Measurements from ENCODE around the gene ICE2. TPM values are rescaled to one million over a fixed set of nuclear protein-coding genes. Genes with fewer than 3 reads are reported as not detected.

ICE2 gene
- polyA plus RNA-seq, 1 donor: 41.1 TPM

GRCh38 chr15:60507596-60508424, 28.9 kb upstream of the ICE2 start:
- H3K27me3 ChIP-seq (ENCODE audit: control insufficient read depth, insufficient read depth, low read length): no peaks in the 10 kb centered on the region
- WGBS (ENCODE audit: insufficient coverage, low lambda C conversion rate): 54% methylated on average over 8 of the region's 11 CpGs
- no peak overlapping the region for H3K27ac ChIP-seq (ENCODE audit: low read length)
- no peaks in the 10 kb centered on the region for H3K4me1 ChIP-seq (ENCODE audit: control insufficient read depth, insufficient read depth, low read length)
- H3K9me3 ChIP-seq (ENCODE audit: control insufficient read depth, low read depth, low read length): no peaks in the 10 kb centered on the region
- peaks cover 11% of the 10 kb centered on the region for H3K36me3 ChIP-seq (ENCODE audit: control insufficient read depth, insufficient read depth, low read length)
- peak; percentile 44 to 74 for DNase-seq
- no peak overlapping the region for H3K4me3 ChIP-seq (ENCODE audit: low read length)

- H3K27ac ChIP-seq (ENCODE audit: low read length): no peak overlapping the region
- H3K4me3 ChIP-seq (ENCODE audit: low read length): no peak overlapping the region
- DNase-seq: no peak
- WGBS (ENCODE audit: insufficient coverage, low lambda C conversion rate): 0% methylated on average over 1 of the region's 6 CpGs
- H3K4me1 ChIP-seq (ENCODE audit: control insufficient read depth, insufficient read depth, low read length): no peaks in the 10 kb centered on the region
- H3K36me3 ChIP-seq (ENCODE audit: control insufficient read depth, insufficient read depth, low read length): no peaks in the 10 kb centered on the region
- H3K9me3 ChIP-seq (ENCODE audit: control insufficient read depth, low read depth, low read length): no peaks in the 10 kb centered on the region
- H3K27me3 ChIP-seq (ENCODE audit: control insufficient read depth, insufficient read depth, low read length): no peaks in the 10 kb centered on the region
Observed at GRCh38 chr15:60496853-60497252, 17.9 kb upstream of the ICE2 start.

DNA sequence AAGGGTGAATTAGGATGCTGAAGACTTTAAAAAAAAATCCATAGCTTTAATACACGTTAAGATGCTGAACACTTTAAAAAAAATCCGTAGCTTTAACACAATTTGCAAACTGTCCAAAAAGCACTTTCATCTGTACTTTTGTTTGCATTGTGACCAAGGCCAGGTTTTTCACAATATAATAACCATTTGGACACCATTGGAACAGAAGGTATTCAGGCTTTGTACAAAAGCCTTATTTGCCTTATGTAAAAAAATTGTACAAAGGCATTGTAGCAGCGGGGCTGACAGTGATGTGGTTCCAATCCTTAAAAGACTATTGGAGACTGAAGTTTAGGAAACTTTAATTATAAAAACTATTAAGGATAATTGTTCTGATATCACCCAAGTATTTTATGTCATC, 15.2 kb upstream of the ICE2 start:
- no peaks in the 10 kb centered on the region for H3K36me3 ChIP-seq (ENCODE audit: control insufficient read depth, insufficient read depth, low read length)
- H3K9me3 ChIP-seq (ENCODE audit: control insufficient read depth, low read depth, low read length): no peaks in the 10 kb centered on the region
- no peaks in the 10 kb centered on the region for H3K27me3 ChIP-seq (ENCODE audit: control insufficient read depth, insufficient read depth, low read length)
- no peak for DNase-seq
- 79% methylated on average over 2 of the region's 3 CpGs for WGBS (ENCODE audit: insufficient coverage, low lambda C conversion rate)
- no peak overlapping the region for H3K27ac ChIP-seq (ENCODE audit: low read length)
- H3K4me3 ChIP-seq (ENCODE audit: low read length): no peak overlapping the region
- no peaks in the 10 kb centered on the region for H3K4me1 ChIP-seq (ENCODE audit: control insufficient read depth, insufficient read depth, low read length)

GRCh38 chr15:60493166-60493565, 14.2 kb upstream of the ICE2 start:
- H3K27ac ChIP-seq (ENCODE audit: low read length): no peak overlapping the region
- H3K4me1 ChIP-seq (ENCODE audit: control insufficient read depth, insufficient read depth, low read length): no peaks in the 10 kb centered on the region
- H3K9me3 ChIP-seq (ENCODE audit: control insufficient read depth, low read depth, low read length): no peaks in the 10 kb centered on the region
- H3K27me3 ChIP-seq (ENCODE audit: control insufficient read depth, insufficient read depth, low read length): no peaks in the 10 kb centered on the region
- no peak for DNase-seq
- 100% methylated on average over 3 of the region's 4 CpGs for WGBS (ENCODE audit: insufficient coverage, low lambda C conversion rate)
- H3K36me3 ChIP-seq (ENCODE audit: control insufficient read depth, insufficient read depth, low read length): no peaks in the 10 kb centered on the region
- no peak overlapping the region for H3K4me3 ChIP-seq (ENCODE audit: low read length)

- Histone ChIP-seq H3K27ac (ENCODE audit: low read length) (no peak overlapping the region), H3K4me3 (ENCODE audit: low read length) (no peak overlapping the region), H3K36me3 (ENCODE audit: control insufficient read depth, insufficient read depth, low read length) (no peaks in the 10 kb centered on the region), H3K9me3 (ENCODE audit: control insufficient read depth, low read depth, low read length) (no peaks in the 10 kb centered on the region), H3K27me3 (ENCODE audit: control insufficient read depth, insufficient read depth, low read length) (no peaks in the 10 kb centered on the region), H3K4me1 (ENCODE audit: control insufficient read depth, insufficient read depth, low read length) (no peaks in the 10 kb centered on the region)
- WGBS (ENCODE audit: insufficient coverage, low lambda C conversion rate): no CpG with 5 or more reads among the region's 2 CpGs
- no peak for DNase-seq
Observed at GRCh38 chr15:60486742-60487141, 7.8 kb upstream of the ICE2 start.

DNA sequence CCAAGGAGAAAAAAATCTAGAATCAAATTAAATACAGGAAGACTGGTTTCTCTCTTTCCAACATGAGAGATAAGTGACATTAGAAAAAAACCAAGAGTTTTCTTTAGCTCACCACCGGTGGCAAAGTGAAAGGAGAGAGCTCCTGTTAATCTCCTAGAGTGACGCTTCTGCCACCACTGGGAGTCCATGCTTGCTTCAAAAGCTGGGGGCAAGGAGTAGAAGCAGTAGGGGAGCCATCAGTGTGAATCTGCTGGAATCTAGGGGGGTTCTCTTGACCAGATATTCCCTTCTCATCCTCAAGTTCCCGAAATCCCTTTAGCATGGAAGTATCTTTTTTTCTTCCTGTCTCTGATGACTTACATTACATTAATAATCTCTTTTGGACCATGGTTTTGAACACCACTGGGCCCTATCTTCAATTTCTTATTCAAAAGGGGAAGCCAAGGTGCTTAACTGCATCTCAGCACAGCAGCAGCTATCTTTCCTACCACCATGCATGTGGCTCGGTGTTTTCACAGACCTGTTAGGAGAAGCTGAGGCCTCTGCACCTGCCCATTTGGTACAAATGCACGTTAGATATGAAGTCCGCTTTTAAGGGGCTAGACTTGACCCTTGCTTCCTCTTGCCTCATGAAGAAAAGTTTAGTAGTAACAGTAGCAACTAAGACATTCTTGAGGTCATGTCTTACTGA, 6.6 kb upstream of the ICE2 start:
- DNase-seq: no peak
- Histone ChIP-seq H3K36me3 (ENCODE audit: control insufficient read depth, insufficient read depth, low read length) (no peaks in the 10 kb centered on the region), H3K4me3 (ENCODE audit: low read length) (no peak overlapping the region), H3K9me3 (ENCODE audit: control insufficient read depth, low read depth, low read length) (no peaks in the 10 kb centered on the region), H3K27me3 (ENCODE audit: control insufficient read depth, insufficient read depth, low read length) (no peaks in the 10 kb centered on the region), H3K27ac (ENCODE audit: low read length) (no peak overlapping the region), H3K4me1 (ENCODE audit: control insufficient read depth, insufficient read depth, low read length) (no peaks in the 10 kb centered on the region)
- 100% methylated on average over 1 of the region's 6 CpGs for WGBS (ENCODE audit: insufficient coverage, low lambda C conversion rate)

DNA sequence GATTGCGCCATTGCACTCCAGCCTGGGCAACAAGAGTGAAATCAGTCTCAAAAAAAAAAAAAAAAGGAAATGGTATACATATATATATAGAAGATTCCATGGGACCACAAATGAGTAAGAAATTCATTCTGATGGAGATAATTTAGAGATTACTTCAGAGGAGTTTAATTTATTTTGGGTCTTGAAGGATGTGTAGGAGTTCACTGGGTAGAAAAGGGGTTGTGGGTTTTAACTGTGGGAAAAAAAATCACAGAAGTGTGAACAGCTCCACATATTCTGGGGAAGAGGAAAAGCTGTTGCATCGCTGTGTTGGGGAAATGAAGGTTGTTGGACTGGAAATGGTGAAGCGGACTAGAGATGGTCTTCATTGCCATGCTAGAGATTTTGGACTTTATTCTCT, 4.1 kb upstream of the ICE2 start:
- no peaks in the 10 kb centered on the region for H3K27me3 ChIP-seq (ENCODE audit: control insufficient read depth, insufficient read depth, low read length)
- WGBS (ENCODE audit: insufficient coverage, low lambda C conversion rate): no CpG with 5 or more reads among the region's 3 CpGs
- H3K36me3 ChIP-seq (ENCODE audit: control insufficient read depth, insufficient read depth, low read length): no peaks in the 10 kb centered on the region
- no peak overlapping the region for H3K4me3 ChIP-seq (ENCODE audit: low read length)
- DNase-seq: no peak
- H3K9me3 ChIP-seq (ENCODE audit: control insufficient read depth, low read depth, low read length): no peaks in the 10 kb centered on the region
- peaks cover under 1% of the 10 kb centered on the region for H3K4me1 ChIP-seq (ENCODE audit: control insufficient read depth, insufficient read depth, low read length)
- H3K27ac ChIP-seq (ENCODE audit: low read length): no peak overlapping the region

GRCh38 chr15:60480888-60481287, 1.9 kb upstream of the ICE2 start:
- no peak overlapping the region for H3K27ac ChIP-seq (ENCODE audit: low read length)
- no peaks in the 10 kb centered on the region for H3K27me3 ChIP-seq (ENCODE audit: control insufficient read depth, insufficient read depth, low read length)
- DNase-seq: no peak
- H3K4me3 ChIP-seq (ENCODE audit: low read length): no peak overlapping the region
- no peaks in the 10 kb centered on the region for H3K9me3 ChIP-seq (ENCODE audit: control insufficient read depth, low read depth, low read length)
- H3K36me3 ChIP-seq (ENCODE audit: control insufficient read depth, insufficient read depth, low read length): no peaks in the 10 kb centered on the region
- H3K4me1 ChIP-seq (ENCODE audit: control insufficient read depth, insufficient read depth, low read length): peaks cover 10% of the 10 kb centered on the region
- WGBS (ENCODE audit: insufficient coverage, low lambda C conversion rate): 100% methylated on average over 2 of the region's 3 CpGs

DNA sequence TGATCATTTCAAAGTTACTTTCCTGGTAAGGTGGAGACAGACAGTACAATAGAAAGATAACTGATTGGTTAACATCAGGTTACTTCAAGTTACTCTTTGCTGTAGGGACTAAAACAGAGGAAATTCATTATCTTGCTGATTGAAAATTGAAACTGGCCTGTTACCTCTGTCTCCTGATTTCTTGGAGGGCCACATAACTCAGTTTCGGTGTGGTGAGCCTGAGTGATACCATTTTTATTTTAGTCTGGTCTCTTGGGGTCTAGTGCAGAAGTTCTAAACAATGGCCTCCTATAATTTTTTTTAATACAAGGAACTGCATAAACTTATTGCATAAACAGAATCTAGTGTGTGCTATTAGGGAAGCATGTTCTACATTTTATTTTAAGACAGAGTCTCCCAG, 1.2 kb upstream of the ICE2 start:
- no peak for DNase-seq
- Histone ChIP-seq H3K4me1 (ENCODE audit: control insufficient read depth, insufficient read depth, low read length) (peaks cover 10% of the 10 kb centered on the region), H3K9me3 (ENCODE audit: control insufficient read depth, low read depth, low read length) (no peaks in the 10 kb centered on the region), H3K36me3 (ENCODE audit: control insufficient read depth, insufficient read depth, low read length) (no peaks in the 10 kb centered on the region), H3K27ac (ENCODE audit: low read length) (peak overlapping the region; percentile 96), H3K4me3 (ENCODE audit: low read length) (peak overlapping the region; percentile 93), H3K27me3 (ENCODE audit: control insufficient read depth, insufficient read depth, low read length) (no peaks in the 10 kb centered on the region)
- WGBS (ENCODE audit: insufficient coverage, low lambda C conversion rate): no CpG with 5 or more reads among the region's 1 CpG

DNA sequence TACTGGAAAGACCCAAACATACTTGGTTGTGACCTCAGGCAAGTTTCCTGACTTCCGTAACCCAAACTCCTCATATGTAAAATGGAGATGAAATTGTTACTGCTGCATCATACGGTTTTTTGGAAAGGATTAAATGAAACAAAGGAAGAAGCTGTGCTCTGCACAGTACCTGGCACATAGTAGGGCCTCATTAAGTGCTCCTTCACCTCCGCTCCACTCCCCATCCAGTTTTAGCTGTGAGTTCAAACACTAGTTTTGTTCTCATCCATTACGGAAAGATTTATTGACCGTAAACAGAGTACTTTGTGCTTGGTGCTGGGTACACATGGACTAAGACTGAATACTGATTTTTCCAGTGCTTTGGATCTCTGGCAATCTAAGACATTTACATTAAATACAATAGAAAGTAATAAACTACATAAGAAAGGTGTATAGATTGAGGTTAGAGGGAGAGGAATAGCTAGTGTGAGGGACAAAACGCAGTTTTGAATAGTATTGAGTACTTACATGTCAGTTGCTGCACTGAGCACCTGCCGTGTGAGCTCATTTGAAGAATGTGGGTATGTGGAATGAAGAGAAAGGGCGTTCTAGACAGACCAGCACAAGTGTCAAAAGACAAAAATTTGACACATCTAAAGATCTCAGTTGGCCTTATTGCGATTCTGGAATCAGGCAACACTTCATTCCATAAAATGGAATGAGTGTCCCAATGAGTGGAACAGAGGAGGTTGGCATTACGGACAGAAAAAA, 594 bp upstream of the ICE2 start:
- peak in 1 of 2 donors; percentile 12 for DNase-seq
- Histone ChIP-seq H3K9me3 (ENCODE audit: control insufficient read depth, low read depth, low read length) (no peaks in the 10 kb centered on the region), H3K36me3 (ENCODE audit: control insufficient read depth, insufficient read depth, low read length) (peaks cover 5% of the 10 kb centered on the region), H3K4me3 (ENCODE audit: low read length) (peak overlapping the region; percentile 93), H3K27ac (ENCODE audit: low read length) (peak overlapping the region; percentile 96), H3K4me1 (ENCODE audit: control insufficient read depth, insufficient read depth, low read length) (peaks cover 10% of the 10 kb centered on the region), H3K27me3 (ENCODE audit: control insufficient read depth, insufficient read depth, low read length) (no peaks in the 10 kb centered on the region)
- 50% methylated on average over 2 of the region's 10 CpGs for WGBS (ENCODE audit: insufficient coverage, low lambda C conversion rate)

Data from large intestine (tissue), 3 donors.